Measurements from ENCODE around the gene GSG1L. TPM values are rescaled to one million over a fixed set of nuclear protein-coding genes. Genes with fewer than 3 reads are reported as not detected.

GSG1L gene
- total and polyA plus RNA-seq, 4 donors = not detected

GRCh38 chr16:28096983-28097899, 33.7 kb upstream of the GSG1L start:
- no peak overlapping the region for H3K9ac ChIP-seq (ENCODE audit: low read depth in 1 of 2, low read length in 2 of 2)
- H3K27me3 ChIP-seq (ENCODE audit: control insufficient read depth in 4 of 4, insufficient read depth in 4 of 4, low read length in 3 of 4) = no peaks in the 10 kb centered on the region
- no peak overlapping the region for H3K4me3 ChIP-seq (ENCODE audit: low read depth in 1 of 3, low read length in 3 of 3)
- WGBS = 89% methylated on average over 17 of the region's 17 CpGs
- H3K4me1 ChIP-seq (ENCODE audit: control insufficient read depth in 4 of 4, insufficient read depth in 4 of 4, low read length in 3 of 4) = peaks cover 0 to 3% (median 0%) of the 10 kb centered on the region in 4 donors
- H3K9me3 ChIP-seq (ENCODE audit: control insufficient read depth in 4 of 4, low read length in 3 of 4) = no peaks in the 10 kb centered on the region
- peaks cover 13 to 46% (median 30%) of the 10 kb centered on the region in 4 donors for H3K36me3 ChIP-seq (ENCODE audit: control insufficient read depth in 4 of 4, insufficient read depth in 3 of 4, low read depth in 1 of 4, low read length in 3 of 4)
- no peak overlapping the region for H3K27ac ChIP-seq (ENCODE audit: low read depth in 1 of 2, low read length in 2 of 2)
- no peak for DNase-seq (ENCODE audit: low spot score)
- TF ChIP-seq, protein P1, sequence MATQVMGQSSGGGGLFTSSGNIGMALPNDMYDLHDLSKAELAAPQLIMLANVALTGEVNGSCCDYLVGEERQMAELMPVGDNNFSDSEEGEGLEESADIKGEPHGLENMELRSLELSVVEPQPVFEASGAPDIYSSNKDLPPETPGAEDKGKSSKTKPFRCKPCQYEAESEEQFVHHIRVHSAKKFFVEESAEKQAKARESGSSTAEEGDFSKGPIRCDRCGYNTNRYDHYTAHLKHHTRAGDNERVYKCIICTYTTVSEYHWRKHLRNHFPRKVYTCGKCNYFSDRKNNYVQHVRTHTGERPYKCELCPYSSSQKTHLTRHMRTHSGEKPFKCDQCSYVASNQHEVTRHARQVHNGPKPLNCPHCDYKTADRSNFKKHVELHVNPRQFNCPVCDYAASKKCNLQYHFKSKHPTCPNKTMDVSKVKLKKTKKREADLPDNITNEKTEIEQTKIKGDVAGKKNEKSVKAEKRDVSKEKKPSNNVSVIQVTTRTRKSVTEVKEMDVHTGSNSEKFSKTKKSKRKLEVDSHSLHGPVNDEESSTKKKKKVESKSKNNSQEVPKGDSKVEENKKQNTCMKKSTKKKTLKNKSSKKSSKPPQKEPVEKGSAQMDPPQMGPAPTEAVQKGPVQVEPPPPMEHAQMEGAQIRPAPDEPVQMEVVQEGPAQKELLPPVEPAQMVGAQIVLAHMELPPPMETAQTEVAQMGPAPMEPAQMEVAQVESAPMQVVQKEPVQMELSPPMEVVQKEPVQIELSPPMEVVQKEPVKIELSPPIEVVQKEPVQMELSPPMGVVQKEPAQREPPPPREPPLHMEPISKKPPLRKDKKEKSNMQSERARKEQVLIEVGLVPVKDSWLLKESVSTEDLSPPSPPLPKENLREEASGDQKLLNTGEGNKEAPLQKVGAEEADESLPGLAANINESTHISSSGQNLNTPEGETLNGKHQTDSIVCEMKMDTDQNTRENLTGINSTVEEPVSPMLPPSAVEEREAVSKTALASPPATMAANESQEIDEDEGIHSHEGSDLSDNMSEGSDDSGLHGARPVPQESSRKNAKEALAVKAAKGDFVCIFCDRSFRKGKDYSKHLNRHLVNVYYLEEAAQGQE (IDR thresholded peaks at IDR 0.05) = no peak
- TF ChIP-seq, protein P2, sequence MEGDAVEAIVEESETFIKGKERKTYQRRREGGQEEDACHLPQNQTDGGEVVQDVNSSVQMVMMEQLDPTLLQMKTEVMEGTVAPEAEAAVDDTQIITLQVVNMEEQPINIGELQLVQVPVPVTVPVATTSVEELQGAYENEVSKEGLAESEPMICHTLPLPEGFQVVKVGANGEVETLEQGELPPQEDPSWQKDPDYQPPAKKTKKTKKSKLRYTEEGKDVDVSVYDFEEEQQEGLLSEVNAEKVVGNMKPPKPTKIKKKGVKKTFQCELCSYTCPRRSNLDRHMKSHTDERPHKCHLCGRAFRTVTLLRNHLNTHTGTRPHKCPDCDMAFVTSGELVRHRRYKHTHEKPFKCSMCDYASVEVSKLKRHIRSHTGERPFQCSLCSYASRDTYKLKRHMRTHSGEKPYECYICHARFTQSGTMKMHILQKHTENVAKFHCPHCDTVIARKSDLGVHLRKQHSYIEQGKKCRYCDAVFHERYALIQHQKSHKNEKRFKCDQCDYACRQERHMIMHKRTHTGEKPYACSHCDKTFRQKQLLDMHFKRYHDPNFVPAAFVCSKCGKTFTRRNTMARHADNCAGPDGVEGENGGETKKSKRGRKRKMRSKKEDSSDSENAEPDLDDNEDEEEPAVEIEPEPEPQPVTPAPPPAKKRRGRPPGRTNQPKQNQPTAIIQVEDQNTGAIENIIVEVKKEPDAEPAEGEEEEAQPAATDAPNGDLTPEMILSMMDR (IDR thresholded peaks at IDR 0.05; ENCODE audit: low read depth, low read length, missing input control) = no peak
- TF ChIP-seq HNF4G (IDR thresholded peaks at IDR 0.05) (no peak), FOXA1 (IDR thresholded peaks at IDR 0.05) (no peak), SP1 (IDR thresholded peaks at IDR 0.05) (no peak), RXRA (IDR thresholded peaks at IDR 0.05) (no peak), EGR1 (IDR thresholded peaks at IDR 0.05; ENCODE audit: low read depth in 2 of 2) (no peak), MAX (IDR thresholded peaks at IDR 0.05) (no peak), TAF1 (conservative IDR thresholded peaks at IDR 0.05) (no peak)

DNA sequence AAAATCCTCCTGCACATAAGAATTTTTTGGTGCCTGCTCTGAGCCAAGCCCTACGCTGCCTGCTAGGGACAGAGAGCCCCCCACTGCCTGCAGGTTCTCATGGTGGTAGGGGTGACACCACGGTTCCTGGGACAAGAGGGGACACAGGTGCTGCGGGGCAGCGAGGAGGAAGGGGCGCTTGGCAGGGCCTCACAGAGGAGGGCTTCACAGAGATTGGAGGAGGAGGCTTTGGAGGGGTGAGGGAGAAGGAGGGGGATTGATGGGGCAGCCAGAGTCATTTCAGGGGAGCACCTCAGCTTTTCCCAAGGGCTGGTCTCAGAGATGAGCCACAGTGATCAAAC, 29.8 kb upstream of the GSG1L start:
- no peak for DNase-seq (ENCODE audit: low spot score)
- no peak overlapping the region for H3K27ac ChIP-seq (ENCODE audit: low read depth in 1 of 2, low read length in 2 of 2)
- TF ChIP-seq, protein P1 (IDR thresholded peaks at IDR 0.05) = no peak
- TF ChIP-seq FOXA2 (IDR thresholded peaks at IDR 0.05) = no peak
- TF ChIP-seq, protein P3, sequence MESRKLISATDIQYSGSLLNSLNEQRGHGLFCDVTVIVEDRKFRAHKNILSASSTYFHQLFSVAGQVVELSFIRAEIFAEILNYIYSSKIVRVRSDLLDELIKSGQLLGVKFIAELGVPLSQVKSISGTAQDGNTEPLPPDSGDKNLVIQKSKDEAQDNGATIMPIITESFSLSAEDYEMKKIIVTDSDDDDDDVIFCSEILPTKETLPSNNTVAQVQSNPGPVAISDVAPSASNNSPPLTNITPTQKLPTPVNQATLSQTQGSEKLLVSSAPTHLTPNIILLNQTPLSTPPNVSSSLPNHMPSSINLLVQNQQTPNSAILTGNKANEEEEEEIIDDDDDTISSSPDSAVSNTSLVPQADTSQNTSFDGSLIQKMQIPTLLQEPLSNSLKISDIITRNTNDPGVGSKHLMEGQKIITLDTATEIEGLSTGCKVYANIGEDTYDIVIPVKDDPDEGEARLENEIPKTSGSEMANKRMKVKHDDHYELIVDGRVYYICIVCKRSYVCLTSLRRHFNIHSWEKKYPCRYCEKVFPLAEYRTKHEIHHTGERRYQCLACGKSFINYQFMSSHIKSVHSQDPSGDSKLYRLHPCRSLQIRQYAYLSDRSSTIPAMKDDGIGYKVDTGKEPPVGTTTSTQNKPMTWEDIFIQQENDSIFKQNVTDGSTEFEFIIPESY (IDR thresholded peaks at IDR 0.05) = no peak
- TF ChIP-seq, protein P2 (IDR thresholded peaks at IDR 0.05; ENCODE audit: low read depth, low read length, missing input control) = no peak
- no peak for TF ChIP-seq GABPA (IDR thresholded peaks at IDR 0.05 in 1 of 2, conservative IDR thresholded peaks at IDR 0.05 in 1 of 2)
- no peak for TF ChIP-seq YY1 (IDR thresholded peaks at IDR 0.05)
- no peak for TF ChIP-seq NR2F2 (IDR thresholded peaks at IDR 0.05)
- no peak for TF ChIP-seq RXRA (IDR thresholded peaks at IDR 0.05)
- no peak for TF ChIP-seq MAX (IDR thresholded peaks at IDR 0.05)
- TF ChIP-seq RAD21 (IDR thresholded peaks at IDR 0.05) = no peak
- no peak for TF ChIP-seq HNF4G (IDR thresholded peaks at IDR 0.05)
- TF ChIP-seq ATF3 (IDR thresholded peaks at IDR 0.05) = no peak

More for the DNA sequence above, 29.8 kb upstream of the GSG1L start:
- no peak overlapping the region for H3K4me3 ChIP-seq (ENCODE audit: low read depth in 1 of 3, low read length in 3 of 3)
- no peaks in the 10 kb centered on the region for H3K27me3 ChIP-seq (ENCODE audit: control insufficient read depth in 4 of 4, insufficient read depth in 4 of 4, low read length in 3 of 4)
- 93% methylated on average over 5 of the region's 5 CpGs for whole genome bisulfite sequencing
- no peaks in the 10 kb centered on the region for H3K9me3 ChIP-seq (ENCODE audit: control insufficient read depth in 4 of 4, low read length in 3 of 4)
- peaks cover 0 to 3% (median 0%) of the 10 kb centered on the region in 4 donors for H3K4me1 ChIP-seq (ENCODE audit: control insufficient read depth in 4 of 4, insufficient read depth in 4 of 4, low read length in 3 of 4)
- H3K36me3 ChIP-seq (ENCODE audit: control insufficient read depth in 4 of 4, insufficient read depth in 3 of 4, low read depth in 1 of 4, low read length in 3 of 4) = peaks cover 2 to 11% (median 4%) of the 10 kb centered on the region in 4 donors
- no peak overlapping the region for H3K9ac ChIP-seq (ENCODE audit: low read depth in 1 of 2, low read length in 2 of 2)
